ENCODE data around the gene EVC2. TPM values are rescaled to one million over a fixed set of nuclear protein-coding genes. Genes with fewer than 3 reads are reported as not detected.

The EVC2 gene
- total and polyA plus RNA-seq, 2 donors (not counting 1 experiment from before 2014, with no cell fraction given), result 1.4 to 16.5 TPM

GRCh38 chr4:5676763-5677162, 31.6 kb downstream of the EVC2 start:
- Histone ChIP-seq H3K79me2 (ENCODE audit: control insufficient read depth, insufficient read depth, low read length) (no peaks in the 10 kb centered on the region), H3K27ac (ENCODE audit: insufficient read depth, low read length) (no peak overlapping the region), H2AFZ (ENCODE audit: low read length) (no peak overlapping the region), H3K4me1 (ENCODE audit: control insufficient read depth, extremely low read depth, insufficient read depth, low read length) (no peaks in the 10 kb centered on the region), H3K36me3 (ENCODE audit: control insufficient read depth, insufficient read depth, low read length) (peaks cover 11% of the 10 kb centered on the region), H3K4me3 (replicated peaks in 1 of 4; ENCODE audit: control extremely low read depth in 1 of 4, insufficient read depth in 1 of 4, low read depth in 3 of 4, low read length in 4 of 4) (no peak overlapping the region), H3K9ac (ENCODE audit: insufficient read depth, low read length) (no peak overlapping the region), H3K4me2 (ENCODE audit: extremely low read depth, insufficient read depth, low read length) (no peak overlapping the region), H3K27me3 (ENCODE audit: control insufficient read depth, insufficient read depth, low read length) (no peaks in the 10 kb centered on the region), H4K20me1 (ENCODE audit: control insufficient read depth, extremely low read depth, insufficient read depth, low read length) (no peaks in the 10 kb centered on the region), H3K9me3 (ENCODE audit: control insufficient read depth, insufficient read depth, low read depth, low read length) (no peaks in the 10 kb centered on the region)
- no peak for TF ChIP-seq EZH2 (IDR thresholded peaks at IDR 0.05; ENCODE audit: low read length, missing control alignments)
- TF ChIP-seq, protein P1, sequence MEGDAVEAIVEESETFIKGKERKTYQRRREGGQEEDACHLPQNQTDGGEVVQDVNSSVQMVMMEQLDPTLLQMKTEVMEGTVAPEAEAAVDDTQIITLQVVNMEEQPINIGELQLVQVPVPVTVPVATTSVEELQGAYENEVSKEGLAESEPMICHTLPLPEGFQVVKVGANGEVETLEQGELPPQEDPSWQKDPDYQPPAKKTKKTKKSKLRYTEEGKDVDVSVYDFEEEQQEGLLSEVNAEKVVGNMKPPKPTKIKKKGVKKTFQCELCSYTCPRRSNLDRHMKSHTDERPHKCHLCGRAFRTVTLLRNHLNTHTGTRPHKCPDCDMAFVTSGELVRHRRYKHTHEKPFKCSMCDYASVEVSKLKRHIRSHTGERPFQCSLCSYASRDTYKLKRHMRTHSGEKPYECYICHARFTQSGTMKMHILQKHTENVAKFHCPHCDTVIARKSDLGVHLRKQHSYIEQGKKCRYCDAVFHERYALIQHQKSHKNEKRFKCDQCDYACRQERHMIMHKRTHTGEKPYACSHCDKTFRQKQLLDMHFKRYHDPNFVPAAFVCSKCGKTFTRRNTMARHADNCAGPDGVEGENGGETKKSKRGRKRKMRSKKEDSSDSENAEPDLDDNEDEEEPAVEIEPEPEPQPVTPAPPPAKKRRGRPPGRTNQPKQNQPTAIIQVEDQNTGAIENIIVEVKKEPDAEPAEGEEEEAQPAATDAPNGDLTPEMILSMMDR (conservative IDR thresholded peaks at IDR 0.05 in 1 of 2, IDR thresholded peaks at IDR 0.05 in 1 of 2; ENCODE audit: low read depth in 1 of 2, low read length in 2 of 2), result no peak
- DNase-seq (ENCODE audit: low read depth in 2 of 2), result no peak

GRCh38 chr4:5666741-5667140, 41.6 kb downstream of the EVC2 start:
- Histone ChIP-seq H3K36me3 (ENCODE audit: control insufficient read depth, insufficient read depth, low read length) (peaks cover 7% of the 10 kb centered on the region), H3K27ac (ENCODE audit: insufficient read depth, low read length) (no peak overlapping the region), H2AFZ (ENCODE audit: low read length) (no peak overlapping the region), H3K27me3 (ENCODE audit: control insufficient read depth, insufficient read depth, low read length) (no peaks in the 10 kb centered on the region), H3K4me1 (ENCODE audit: control insufficient read depth, extremely low read depth, insufficient read depth, low read length) (no peaks in the 10 kb centered on the region), H3K9ac (ENCODE audit: insufficient read depth, low read length) (no peak overlapping the region), H3K4me3 (replicated peaks in 1 of 4; ENCODE audit: control extremely low read depth in 1 of 4, insufficient read depth in 1 of 4, low read depth in 3 of 4, low read length in 4 of 4) (no peak overlapping the region), H3K4me2 (ENCODE audit: extremely low read depth, insufficient read depth, low read length) (no peak overlapping the region), H4K20me1 (ENCODE audit: control insufficient read depth, extremely low read depth, insufficient read depth, low read length) (no peaks in the 10 kb centered on the region), H3K79me2 (ENCODE audit: control insufficient read depth, insufficient read depth, low read length) (peaks cover 2% of the 10 kb centered on the region), H3K9me3 (ENCODE audit: control insufficient read depth, insufficient read depth, low read depth, low read length) (no peaks in the 10 kb centered on the region)
- TF ChIP-seq, protein P1 (conservative IDR thresholded peaks at IDR 0.05 in 1 of 2, IDR thresholded peaks at IDR 0.05 in 1 of 2; ENCODE audit: low read depth in 1 of 2, low read length in 2 of 2), result no peak
- TF ChIP-seq EZH2 (IDR thresholded peaks at IDR 0.05; ENCODE audit: low read length, missing control alignments), result no peak
- no peak for DNase-seq (ENCODE audit: low read depth in 2 of 2)

GRCh38 chr4:5664778-5665177, 43.6 kb downstream of the EVC2 start:
- H3K79me2 ChIP-seq (ENCODE audit: control insufficient read depth, insufficient read depth, low read length), result no peaks in the 10 kb centered on the region

More at GRCh38 chr4:5664778-5665177, 43.6 kb downstream of the EVC2 start:
- TF ChIP-seq, protein P1 (conservative IDR thresholded peaks at IDR 0.05 in 1 of 2, IDR thresholded peaks at IDR 0.05 in 1 of 2; ENCODE audit: low read depth in 1 of 2, low read length in 2 of 2), result no peak
- no peak for TF ChIP-seq EZH2 (IDR thresholded peaks at IDR 0.05; ENCODE audit: low read length, missing control alignments)
- H4K20me1 ChIP-seq (ENCODE audit: control insufficient read depth, extremely low read depth, insufficient read depth, low read length), result no peaks in the 10 kb centered on the region
- H3K9ac ChIP-seq (ENCODE audit: insufficient read depth, low read length), result no peak overlapping the region
- DNase-seq (ENCODE audit: low read depth in 2 of 2), result no peak
- H3K4me1 ChIP-seq (ENCODE audit: control insufficient read depth, extremely low read depth, insufficient read depth, low read length), result no peaks in the 10 kb centered on the region
- peaks cover 7% of the 10 kb centered on the region for H3K36me3 ChIP-seq (ENCODE audit: control insufficient read depth, insufficient read depth, low read length)
- H3K27ac ChIP-seq (ENCODE audit: insufficient read depth, low read length), result no peak overlapping the region
- no peak overlapping the region for H3K4me2 ChIP-seq (ENCODE audit: extremely low read depth, insufficient read depth, low read length)
- H3K9me3 ChIP-seq (ENCODE audit: control insufficient read depth, insufficient read depth, low read depth, low read length), result no peaks in the 10 kb centered on the region
- H2AFZ ChIP-seq (ENCODE audit: low read length), result no peak overlapping the region
- no peak overlapping the region for H3K4me3 ChIP-seq (replicated peaks in 1 of 4; ENCODE audit: control extremely low read depth in 1 of 4, insufficient read depth in 1 of 4, low read depth in 3 of 4, low read length in 4 of 4)
- no peaks in the 10 kb centered on the region for H3K27me3 ChIP-seq (ENCODE audit: control insufficient read depth, insufficient read depth, low read length)
